ENCODE data around the gene ABHD16A.

GRCh38 chr6:31729515-31729978, 26.4 kb upstream of the ABHD16A start:
- TF ChIP-seq CTCF (IDR thresholded peaks at IDR 0.05; ENCODE audit: poor library complexity, severe bottlenecking) (peak; percentile 95), EP300 (conservative IDR thresholded peaks at IDR 0.05; ENCODE audit: poor library complexity, severe bottlenecking) (peak; percentile 15), POLR2AphosphoS5 (IDR thresholded peaks at IDR 0.05) (no peak), SMC3 (conservative IDR thresholded peaks at IDR 0.05; ENCODE audit: poor library complexity) (peak; percentile 80), EZH2 (IDR thresholded peaks at IDR 0.05; ENCODE audit: borderline replicate concordance, insufficient read depth, low read length, poor library complexity, severe bottlenecking) (no peak), REST (IDR thresholded peaks at IDR 0.05; ENCODE audit: borderline replicate concordance) (peak; percentile 0), TAF1 (IDR thresholded peaks at IDR 0.05; ENCODE audit: low read depth) (no peak), RAD21 (conservative IDR thresholded peaks at IDR 0.05) (peak; percentile 84), MXI1 (conservative IDR thresholded peaks at IDR 0.05; ENCODE audit: poor library complexity, severe bottlenecking) (peak; percentile 52)

All from neural cell (in vitro differentiated cells).